HG03066 (cell line): ENCODE measurements around the gene RABL2A.
"Not testable (repeated sequence)": the region's sequence is repeated elsewhere in the genome, so short reads cannot be mapped to it uniquely, and the experiment has no call there.

Experiments used
- ATAC-seq: cut with Tn5 transposase; IDR thresholded peaks from one replicate; pipeline ENCODE4 v1.9.1; 2021; ENCODE audit warnings: low read depth; ENCODE audit not compliant: unreplicated experiment

Gene RABL2A

DNA sequence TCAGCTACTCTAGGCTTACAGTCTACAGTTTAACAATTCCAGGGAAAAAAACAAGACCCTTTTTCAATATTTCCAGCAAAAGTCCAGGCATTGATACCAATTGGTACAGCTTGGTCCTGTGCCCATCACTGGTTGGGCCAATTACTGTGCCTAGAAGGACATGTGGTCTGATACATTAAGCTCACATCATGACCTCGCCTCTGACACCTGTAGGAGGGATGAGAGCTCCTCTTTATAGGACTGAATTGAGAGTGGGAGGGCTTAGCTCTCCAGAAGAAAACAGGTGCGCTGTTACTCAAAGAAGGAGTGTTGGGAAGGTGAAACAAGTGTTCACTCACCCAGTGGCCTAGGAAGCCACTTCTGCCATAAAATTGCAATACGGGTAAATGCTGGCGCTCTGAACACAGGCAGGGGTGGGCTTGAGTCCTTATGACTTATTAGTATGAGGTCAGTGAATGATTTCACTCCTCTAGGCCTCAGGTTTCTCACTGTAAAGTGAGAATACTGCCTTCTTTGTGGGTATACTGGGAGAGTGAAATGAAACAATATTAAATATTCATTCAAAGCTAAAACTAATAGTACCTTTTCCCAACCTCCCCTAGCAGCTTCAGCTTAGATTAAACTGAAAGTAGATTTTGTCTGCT is 49.7 kb downstream of the RABL2A start:
- no peak for ATAC-seq

DNA sequence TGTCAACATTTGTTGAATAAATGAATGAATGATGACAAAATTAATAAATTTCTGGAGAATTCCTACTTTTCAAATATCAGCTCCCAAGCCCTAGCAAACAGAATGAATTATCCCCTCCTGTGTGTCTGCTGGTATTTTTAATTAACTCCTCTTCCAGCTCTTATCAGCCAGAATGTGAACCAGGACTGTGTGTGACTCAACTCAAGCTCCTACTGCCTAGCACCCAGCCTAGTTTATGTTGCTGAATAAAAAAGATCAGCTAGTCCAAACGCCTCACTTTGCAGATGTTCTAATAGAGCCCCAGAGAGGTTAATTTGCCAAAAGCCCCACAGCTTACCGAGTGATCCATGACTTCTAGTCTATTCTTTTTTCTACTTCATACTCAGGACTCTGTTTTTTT is 50.3 kb downstream of the RABL2A start:
- no peak for ATAC-seq

DNA sequence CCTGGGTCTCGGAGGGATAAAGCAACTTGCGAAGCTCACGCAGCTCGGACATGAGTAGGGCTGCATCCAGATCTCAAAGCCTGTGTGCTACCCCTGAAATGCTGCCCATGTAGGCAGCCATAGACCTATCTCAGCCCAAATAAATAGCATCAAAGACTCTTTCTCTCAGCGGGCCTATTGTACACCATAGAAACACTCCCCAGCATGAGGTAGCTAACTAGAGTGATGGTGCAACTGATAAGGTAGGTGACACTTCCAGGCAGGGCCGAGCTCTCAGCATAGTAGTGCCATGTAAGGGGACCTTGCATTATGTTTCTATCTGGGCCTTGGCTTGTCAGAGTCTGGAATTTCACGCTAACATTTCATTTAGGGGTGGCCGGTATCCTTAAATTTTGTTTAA is 52.4 kb downstream of the RABL2A start:
- no peak for ATAC-seq

DNA sequence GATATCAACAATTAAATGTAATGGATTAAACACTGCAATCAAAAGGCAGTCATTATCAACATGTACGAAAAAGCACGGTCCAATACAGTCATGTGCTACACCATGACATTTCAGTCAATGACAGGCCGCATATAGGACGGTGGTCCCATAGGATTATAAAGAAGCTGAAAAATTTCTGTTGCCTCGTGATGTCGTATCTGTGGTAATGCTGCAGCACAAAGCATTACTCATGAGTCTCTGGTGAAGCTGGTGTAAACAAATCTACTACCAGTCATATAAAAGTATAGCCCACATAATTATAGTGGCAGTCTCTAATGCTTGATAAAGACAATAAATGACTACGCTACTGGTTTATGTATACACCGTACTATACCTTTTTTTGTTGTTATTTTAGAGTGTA is 58.4 kb downstream of the RABL2A start:
- no peak for ATAC-seq

DNA sequence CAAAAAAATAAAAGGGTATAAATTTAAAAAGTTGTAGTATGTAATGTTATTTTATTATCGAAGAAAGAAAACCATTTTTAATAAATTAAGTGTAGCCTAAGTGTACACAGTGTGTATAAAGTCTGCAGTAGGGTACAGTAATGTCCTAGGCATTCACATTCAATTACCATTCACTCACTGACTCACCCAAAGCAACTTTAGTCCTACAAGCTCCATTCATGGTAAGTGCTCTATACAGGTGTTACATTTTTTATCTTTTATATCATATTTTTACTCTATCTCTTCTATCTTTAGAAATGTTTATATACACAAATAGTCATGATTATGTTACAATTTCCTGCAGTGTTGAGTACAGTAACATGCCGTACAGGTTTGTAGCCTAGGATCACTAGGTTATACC is 59.5 kb downstream of the RABL2A start:
- ATAC-seq = no peak

DNA sequence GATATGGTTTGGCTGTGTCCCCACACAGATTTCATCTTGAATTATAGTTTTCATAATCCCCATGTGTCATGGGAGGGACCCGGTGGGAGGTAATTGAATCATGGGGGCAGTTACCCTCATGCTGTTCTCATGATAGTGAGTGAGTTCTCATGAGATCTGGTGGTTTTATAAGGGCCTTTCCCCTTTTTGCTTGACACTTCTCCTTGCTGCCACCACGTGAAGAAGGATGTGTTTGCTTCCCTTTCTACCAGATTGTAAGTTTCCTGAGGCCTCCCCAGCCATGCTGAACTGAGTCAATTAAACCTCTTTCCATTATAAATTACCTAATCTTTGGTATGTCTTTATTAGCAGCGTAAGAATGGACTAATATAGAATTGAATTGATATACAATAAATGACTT is 63.8 kb downstream of the RABL2A start:
- ATAC-seq = not testable (repeated sequence)
